A673 (cell line): ENCODE data around the gene TMPRSS6. TPM values are rescaled to one million over a fixed set of nuclear protein-coding genes. Genes with fewer than 3 reads are reported as not detected.

ENCODE experiments used
- BruUV-seq: library from RNA; stranded (reverse); fragments of 400-500 nt; replicated peaks from 2 replicates; lab custom pipeline; 2021; lab: Mats Ljungman, UMichigan
- CTCF ChIA-PET: fragments of 300-600 bp; sonication (Branson Sonifier 250); formaldehyde crosslinking; loops from one replicate; lab custom pipeline; 2022; ENCODE audit warnings: antibody characterized with exemption; lab: Charles Lee
- POLR2A ChIA-PET: fragments of 300-600 bp; sonication (Branson Sonifier 250); formaldehyde crosslinking; loops from one replicate; lab custom pipeline; 2022; ENCODE audit warnings: antibody characterized with exemption; ENCODE audit not compliant: low non-redundant PET; lab: Charles Lee
- DNase-seq: peaks from one replicate; pipeline ENCODE4 v3.0.0-alpha.2; 2015; ENCODE audit warnings: low spot score
- H3K27ac ChIP-seq: fragments of 200-600 bp; sonication (generic); 2 replicates; pipeline ENCODE4 v1.5.1; 2016; ENCODE audit warnings: mixed run types, low read depth, mild to moderate bottlenecking, mixed read lengths, antibody characterized with exemption, low read length; ENCODE audit not compliant: poor library complexity, severe bottlenecking
- H3K27me3 ChIP-seq: fragments of 200-600 bp; sonication (generic); replicated peaks from 2 replicates; pipeline ENCODE4 v1.6.1; 2017; ENCODE audit warnings: mixed run types, low read depth, mild to moderate bottlenecking, mixed read lengths, antibody characterized with exemption, low read length; ENCODE audit not compliant: insufficient read depth, poor library complexity
- H3K36me3 ChIP-seq: fragments of 200-600 bp; sonication (generic); 2 replicates; pipeline ENCODE4 v1.6.1; 2016; ENCODE audit warnings: mixed run types, mild to moderate bottlenecking, mixed read lengths, antibody characterized with exemption, low read length; ENCODE audit not compliant: insufficient read depth, poor library complexity, severe bottlenecking
- H3K4me1 ChIP-seq: fragments of 200-600 bp; sonication (generic); 2 replicates; pipeline ENCODE4 v1.6.1; 2017; ENCODE audit warnings: mixed run types, mild to moderate bottlenecking, mixed read lengths, antibody characterized with exemption, low read length; ENCODE audit not compliant: insufficient read depth, poor library complexity, severe bottlenecking
- H3K4me3 ChIP-seq: fragments of 200-600 bp; sonication (generic); 2 replicates; pipeline ENCODE4 v1.5.1; 2016; ENCODE audit warnings: low read depth, mixed run types, mild to moderate bottlenecking, mixed read lengths, low read length; ENCODE audit not compliant: poor library complexity, severe bottlenecking
- H3K9me3 ChIP-seq: fragments of 200-600 bp; sonication (generic); 2 replicates; pipeline ENCODE4 v1.6.1; 2016; ENCODE audit warnings: mixed run types, low read depth, mild to moderate bottlenecking, mixed read lengths, antibody characterized with exemption, low read length; ENCODE audit not compliant: poor library complexity, severe bottlenecking
- EZH2 ChIP-seq: fragments of 200-600 bp; sonication (generic); IDR thresholded peaks from 2 replicates; pipeline ENCODE4 v1.6.1; 2017; ENCODE audit warnings: borderline replicate concordance, low read depth, mild to moderate bottlenecking, mixed read lengths, antibody characterized with exemption, low read length; ENCODE audit not compliant: poor library complexity, severe bottlenecking
- intact Hi-C: fragments of 100-400 bp; cut with micrococcal nuclease; formaldehyde crosslinking; loops from one replicate; pipeline ENCODE4 v1.10.0; 2022; ENCODE audit not compliant: unreplicated experiment
- total RNA-seq: library from RNA; stranded (reverse); gene quantifications from 2 replicates; pipeline ENCODE4 v1.2.3, GENCODE V29; 2021
- TF ChIP-seq, protein P1 (sequence below): fragments of 300-800, 200-600 bp; sonication (generic); conservative IDR thresholded peaks from 2 replicates; pipeline ENCODE4 v1.5.1; 2017; ENCODE audit warnings: low read depth, mild to moderate bottlenecking, antibody characterized with exemption, low read length, moderate library complexity, mixed read lengths

TMPRSS6 gene
- total RNA-seq, 1 experiment from 2014 or later, result not detected

DNA sequence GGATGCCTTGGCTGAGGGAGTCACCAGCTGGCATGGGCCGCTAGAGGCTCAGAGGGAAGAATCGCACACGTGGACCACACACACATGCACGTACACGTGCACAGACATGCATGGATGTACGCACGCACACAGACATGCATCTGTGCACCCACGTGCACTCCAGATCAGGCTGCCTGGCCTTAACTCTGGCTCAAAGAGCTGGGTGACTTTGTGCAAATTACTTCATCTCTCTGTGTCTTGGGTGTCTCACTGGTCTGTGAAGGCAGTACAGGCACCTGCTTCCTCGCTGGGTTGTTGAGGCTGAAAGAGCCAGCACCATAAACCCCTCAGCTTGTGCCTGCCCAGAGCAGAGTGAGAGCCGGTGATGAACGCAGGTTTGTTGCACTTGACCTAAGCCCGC lies 28.7 kb downstream of the TMPRSS6 start:
- H3K4me3 ChIP-seq, result no peak overlapping the region
- no peaks in the 10 kb centered on the region for H3K4me1 ChIP-seq
- POLR2A ChIA-PET, result no interaction called here
- no TSS peak for BruUV-seq
- H3K9me3 ChIP-seq, result no peaks in the 10 kb centered on the region
- DNase-seq, result no peak
- peaks cover 7% of the 10 kb centered on the region for H3K27me3 ChIP-seq
- H3K36me3 ChIP-seq, result no peaks in the 10 kb centered on the region
- intact Hi-C loops, result no loop called here
- CTCF ChIA-PET, result no interaction called here
- H3K27ac ChIP-seq, result no peak overlapping the region
- TF ChIP-seq EZH2, result no peak

DNA sequence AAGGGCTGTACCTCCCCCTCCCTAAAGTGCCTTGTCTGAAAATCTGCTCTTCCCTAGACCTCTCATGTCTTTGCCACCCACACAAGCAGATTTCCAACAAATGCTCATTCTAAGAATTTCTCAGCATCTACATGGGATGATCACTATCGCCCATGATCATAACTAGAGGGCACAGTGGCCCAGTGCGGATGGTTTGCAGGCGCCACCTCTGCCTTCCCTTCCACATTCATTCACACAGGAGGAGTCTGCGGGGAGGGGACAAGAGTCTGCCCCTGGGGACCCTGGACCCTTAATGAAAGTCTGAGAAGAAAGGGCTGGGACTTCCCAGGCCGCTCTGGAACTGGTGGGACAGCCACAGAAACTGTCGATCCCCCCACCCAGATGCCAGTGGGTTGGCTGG lies 29.1 kb downstream of the TMPRSS6 start:
- Histone ChIP-seq H3K27ac (no peak overlapping the region), H3K36me3 (no peaks in the 10 kb centered on the region), H3K9me3 (no peaks in the 10 kb centered on the region), H3K4me3 (no peak overlapping the region), H3K27me3 (peaks cover 9% of the 10 kb centered on the region), H3K4me1 (no peaks in the 10 kb centered on the region)
- no TSS peak for BruUV-seq
- ChIA-PET POLR2A (no interaction called here), CTCF (no interaction called here)
- DNase-seq, result no peak
- no peak for TF ChIP-seq EZH2
- TF ChIP-seq, protein P1, sequence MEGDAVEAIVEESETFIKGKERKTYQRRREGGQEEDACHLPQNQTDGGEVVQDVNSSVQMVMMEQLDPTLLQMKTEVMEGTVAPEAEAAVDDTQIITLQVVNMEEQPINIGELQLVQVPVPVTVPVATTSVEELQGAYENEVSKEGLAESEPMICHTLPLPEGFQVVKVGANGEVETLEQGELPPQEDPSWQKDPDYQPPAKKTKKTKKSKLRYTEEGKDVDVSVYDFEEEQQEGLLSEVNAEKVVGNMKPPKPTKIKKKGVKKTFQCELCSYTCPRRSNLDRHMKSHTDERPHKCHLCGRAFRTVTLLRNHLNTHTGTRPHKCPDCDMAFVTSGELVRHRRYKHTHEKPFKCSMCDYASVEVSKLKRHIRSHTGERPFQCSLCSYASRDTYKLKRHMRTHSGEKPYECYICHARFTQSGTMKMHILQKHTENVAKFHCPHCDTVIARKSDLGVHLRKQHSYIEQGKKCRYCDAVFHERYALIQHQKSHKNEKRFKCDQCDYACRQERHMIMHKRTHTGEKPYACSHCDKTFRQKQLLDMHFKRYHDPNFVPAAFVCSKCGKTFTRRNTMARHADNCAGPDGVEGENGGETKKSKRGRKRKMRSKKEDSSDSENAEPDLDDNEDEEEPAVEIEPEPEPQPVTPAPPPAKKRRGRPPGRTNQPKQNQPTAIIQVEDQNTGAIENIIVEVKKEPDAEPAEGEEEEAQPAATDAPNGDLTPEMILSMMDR, result no peak
- intact Hi-C loops, result no loop called here

DNA sequence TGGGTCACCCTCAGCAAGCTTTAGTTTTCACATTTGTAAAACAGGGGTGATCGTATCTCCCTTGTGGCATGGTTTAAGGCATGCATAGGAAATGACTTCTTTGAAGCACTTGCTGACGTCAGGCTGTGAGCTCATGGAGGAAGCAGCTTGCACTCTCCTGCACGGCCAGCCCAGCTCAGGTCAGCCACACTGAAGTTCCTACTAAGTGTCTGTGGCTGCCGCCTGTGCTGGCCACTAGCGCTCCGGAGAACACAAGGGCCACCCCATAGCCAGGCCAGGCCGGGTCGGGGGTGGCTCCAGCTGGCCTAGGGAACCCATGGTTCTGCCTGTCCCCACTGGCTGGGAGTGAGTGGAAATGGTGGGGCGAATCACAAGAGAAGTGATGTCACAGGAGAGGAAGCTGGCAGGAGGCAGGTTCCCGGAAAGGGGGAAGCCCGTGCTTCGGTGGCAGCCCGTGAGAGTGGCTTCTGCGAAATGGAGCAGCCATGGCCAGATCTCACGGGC lies 29.8 kb downstream of the TMPRSS6 start:
- POLR2A ChIA-PET, result interaction anchor here (0.6 kb wide), 1 partner anchor 844 kb away, joined by 4 read pairs; no protein-coding TSS in a partner anchor
- H3K4me1 ChIP-seq, result no peaks in the 10 kb centered on the region
- TF ChIP-seq, protein P1, result no peak
- no peak for TF ChIP-seq EZH2

DNA sequence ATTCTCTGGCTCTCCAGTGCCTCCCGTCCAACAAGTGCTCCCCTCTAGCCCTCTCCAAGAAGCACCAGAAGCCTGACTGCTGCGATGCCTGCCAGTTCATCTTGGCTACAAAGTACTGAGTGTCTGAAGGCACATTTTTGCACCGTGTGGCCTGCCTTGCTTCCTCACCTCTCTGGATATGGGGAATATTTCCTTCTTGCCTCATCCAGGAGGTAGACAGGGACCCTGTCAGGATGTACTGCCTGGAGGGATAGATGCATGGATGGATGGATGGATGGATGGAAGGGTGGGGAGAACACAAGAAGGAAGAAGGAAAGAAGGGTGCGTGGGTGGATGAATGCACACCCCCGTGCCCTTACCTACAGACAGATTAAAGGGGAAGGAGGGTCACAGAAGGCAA lies 30.4 kb downstream of the TMPRSS6 start:
- Histone ChIP-seq H3K4me1 (no peaks in the 10 kb centered on the region), H3K27ac (no peak overlapping the region), H3K9me3 (no peaks in the 10 kb centered on the region), H3K27me3 (peaks cover 22% of the 10 kb centered on the region), H3K36me3 (no peaks in the 10 kb centered on the region), H3K4me3 (no peak overlapping the region)
- DNase-seq, result no peak
- BruUV-seq, result no TSS peak
- POLR2A ChIA-PET, result no interaction called here
- intact Hi-C loops, result loop anchor here (5.0 kb wide), 1 partner anchor 118 kb away; no protein-coding TSS in a partner anchor
- CTCF ChIA-PET, result no interaction called here
- TF ChIP-seq, protein P1, result no peak
- TF ChIP-seq EZH2, result no peak

More for the DNA sequence above, 29.8 kb downstream of the TMPRSS6 start:
- CTCF ChIA-PET, result no interaction called here
- H3K4me3 ChIP-seq, result no peak overlapping the region
- peaks cover 16% of the 10 kb centered on the region for H3K27me3 ChIP-seq
- DNase-seq, result peak; percentile 20
- H3K27ac ChIP-seq, result no peak overlapping the region
- no TSS peak for BruUV-seq
- no peaks in the 10 kb centered on the region for H3K9me3 ChIP-seq
- intact Hi-C loops, result loop anchor here (5.0 kb wide), 1 partner anchor 118 kb away; no protein-coding TSS in a partner anchor
- H3K36me3 ChIP-seq, result no peaks in the 10 kb centered on the region
